ENCODE measurements around the gene SIK2.
A peak's percentile ranks its signal among the peaks of the same experiment; 100 is the strongest.

SIK2 gene

GRCh38 chr11:111601979-111602864, at the start of gene SIK2:
SIK2 (plus strand) TSS chr11:111602449; CDS start chr11:111602564, 115 bp downstream.
- peak; percentile 98 for DNase-seq

GRCh38 chr11:111554532-111554931, 47.7 kb upstream of the SIK2 start:
- DNase-seq, result no peak

GRCh38 chr11:111555255-111555654, 47.0 kb upstream of the SIK2 start:
- DNase-seq, result no peak

- DNase-seq, result no peak
Measured at GRCh38 chr11:111557425-111558111, 44.7 kb upstream of the SIK2 start.

- DNase-seq, result no peak
Measured at GRCh38 chr11:111559800-111560464, 42.3 kb upstream of the SIK2 start.

- no peak for DNase-seq
Measured at GRCh38 chr11:111560800-111561199, 41.4 kb upstream of the SIK2 start.

- no peak for DNase-seq
Measured at GRCh38 chr11:111561306-111561705, 40.9 kb upstream of the SIK2 start.

GRCh38 chr11:111561791-111562325, 40.4 kb upstream of the SIK2 start:
- DNase-seq, result no peak

GRCh38 chr11:111562692-111563389, 39.4 kb upstream of the SIK2 start:
- DNase-seq, result no peak

GRCh38 chr11:111565114-111565720, 37.0 kb upstream of the SIK2 start:
- DNase-seq, result peak; percentile 85

- DNase-seq, result no peak
Measured at GRCh38 chr11:111566324-111566723, 35.9 kb upstream of the SIK2 start.

GRCh38 chr11:111569476-111569875, 32.8 kb upstream of the SIK2 start:
- no peak for DNase-seq

- no peak for DNase-seq
Measured at GRCh38 chr11:111570796-111571195, 31.5 kb upstream of the SIK2 start.

- DNase-seq, result peak; percentile 24
Measured at GRCh38 chr11:111571829-111572501, 30.3 kb upstream of the SIK2 start.

- DNase-seq, result no peak
Measured at GRCh38 chr11:111572581-111572980, 29.7 kb upstream of the SIK2 start.

- peak; percentile 55 for DNase-seq
Measured at GRCh38 chr11:111573821-111574249, 28.4 kb upstream of the SIK2 start.

GRCh38 chr11:111574373-111575225, 27.6 kb upstream of the SIK2 start:
- DNase-seq, result peak; percentile 60

- no peak for DNase-seq
Measured at GRCh38 chr11:111575740-111576139, 26.5 kb upstream of the SIK2 start.

- DNase-seq, result no peak
Measured at GRCh38 chr11:111577821-111578220, 24.4 kb upstream of the SIK2 start.

GRCh38 chr11:111581341-111581740, 20.9 kb upstream of the SIK2 start:
- DNase-seq, result no peak

- peak; percentile 74 for DNase-seq
Measured at GRCh38 chr11:111582163-111582562, 20.1 kb upstream of the SIK2 start.

Data from hematopoietic multipotent progenitor cell treated with erythropoietin and hydrocortisone succinate and interleukin-3 and kit ligand, for 4 days (in vitro differentiated cells).